Neural progenitor cell (in vitro differentiated cells): Measurements from ENCODE around the gene KLF2. TPM values are rescaled to one million over a fixed set of nuclear protein-coding genes. Genes with fewer than 3 reads are reported as not detected.

Experiments
- DNase-seq: peaks from one replicate; pipeline ENCODE4 v3.0.0-alpha.2; 2016; ENCODE audit warnings: low spot score
- H2AFZ ChIP-seq: fragments of 200-600 bp; sonication (generic); replicated peaks from 2 replicates; pipeline ENCODE4 v1.6.1; 2016; ENCODE audit warnings: antibody characterized with exemption
- H3F3A ChIP-seq: fragments of 200-600 bp; sonication (generic); 2 replicates; pipeline ENCODE4 v1.6.1; 2016; ENCODE audit warnings: antibody characterized with exemption, low read depth
- H3K27ac ChIP-seq: fragments of 200-600 bp; sonication (generic); 2 replicates; pipeline ENCODE4 v1.5.1; 2016; ENCODE audit warnings: mild to moderate bottlenecking
- H3K27me3 ChIP-seq: fragments of 200-600 bp; sonication (generic); 2 replicates; pipeline ENCODE4 v1.6.1; 2016; ENCODE audit warnings: mild to moderate bottlenecking, moderate library complexity
- H3K36me3 ChIP-seq: fragments of 200-600 bp; sonication (generic); 2 replicates; pipeline ENCODE4 v1.5.1; 2016
- H3K4me1 ChIP-seq: fragments of 200-600 bp; sonication (generic); 2 replicates; pipeline ENCODE4 v1.6.1; 2016; ENCODE audit warnings: mixed run types
- H3K4me2 ChIP-seq: fragments of 200-600 bp; sonication (generic); 2 replicates; pipeline ENCODE4 v1.6.1; 2016
- H3K4me3 ChIP-seq: fragments of 200-600 bp; sonication (generic); 2 replicates; pipeline ENCODE4 v1.5.1; 2016
- H3K79me2 ChIP-seq: fragments of 200-600 bp; sonication (generic); 2 replicates; pipeline ENCODE4 v1.6.1; 2016; ENCODE audit warnings: low read depth
- H3K9ac ChIP-seq: fragments of 200-600 bp; sonication (generic); 2 replicates; pipeline ENCODE4 v1.6.1; 2016
- H3K9me3 ChIP-seq: fragments of 200-600 bp; sonication (generic); 2 replicates; pipeline ENCODE4 v1.5.1; 2016; ENCODE audit warnings: low read depth
- H4K20me1 ChIP-seq: fragments of 200-600 bp; sonication (generic); 2 replicates; pipeline ENCODE4 v1.6.1; 2016; ENCODE audit warnings: low read depth
- H3K27ac Mint-ChIP-seq: 3 replicates; pipeline ENCODE4 v1.8.0; 2021; ENCODE audit warnings: mixed read lengths
- H3K27me3 Mint-ChIP-seq: 2 replicates; pipeline ENCODE4 v1.8.0; 2022; ENCODE audit warnings: low read depth, mild to moderate bottlenecking, inconsistent platforms, moderate library complexity, mixed read lengths; ENCODE audit not compliant: insufficient read depth
- H3K36me3 Mint-ChIP-seq: 3 replicates; pipeline ENCODE4 v1.8.0; 2021; ENCODE audit warnings: mixed read lengths
- H3K4me1 Mint-ChIP-seq: 3 replicates; pipeline ENCODE4 v1.8.0; 2021; ENCODE audit warnings: mixed read lengths
- H3K4me3 Mint-ChIP-seq: 3 replicates; pipeline ENCODE4 v1.8.0; 2021; ENCODE audit warnings: mild to moderate bottlenecking, moderate library complexity, mixed read lengths
- H3K9me3 Mint-ChIP-seq: 3 replicates; pipeline ENCODE4 v1.8.0; 2020; ENCODE audit warnings: mixed read lengths
- EZH2 ChIP-seq: fragments of 200-600 bp; sonication (generic); IDR thresholded peaks from 2 replicates; pipeline ENCODE4 v1.6.1; 2017; ENCODE audit warnings: antibody characterized with exemption, mild to moderate bottlenecking, moderate library complexity
- EZH2phosphoT487 ChIP-seq: fragments of 200-600 bp; sonication (generic); IDR thresholded peaks from 2 replicates; pipeline ENCODE4 v1.6.1; 2017; ENCODE audit warnings: antibody characterized with exemption
- total RNA-seq: library from RNA; depleted of rRNA; stranded (reverse); fragments of >200 nt; gene quantifications from 2 replicates; pipeline ENCODE4 v1.2.3, GENCODE V29; 2015; ENCODE audit warnings: low replicate concordance
- TF ChIP-seq, protein P1 (sequence below): fragments of 200-600 bp; sonication (generic); IDR thresholded peaks from 2 replicates; pipeline ENCODE4 v1.5.1; 2017; ENCODE audit warnings: antibody characterized with exemption, mild to moderate bottlenecking

KLF2 gene
- total RNA-seq, 1 donor from 2014 or later: not detected

DNA sequence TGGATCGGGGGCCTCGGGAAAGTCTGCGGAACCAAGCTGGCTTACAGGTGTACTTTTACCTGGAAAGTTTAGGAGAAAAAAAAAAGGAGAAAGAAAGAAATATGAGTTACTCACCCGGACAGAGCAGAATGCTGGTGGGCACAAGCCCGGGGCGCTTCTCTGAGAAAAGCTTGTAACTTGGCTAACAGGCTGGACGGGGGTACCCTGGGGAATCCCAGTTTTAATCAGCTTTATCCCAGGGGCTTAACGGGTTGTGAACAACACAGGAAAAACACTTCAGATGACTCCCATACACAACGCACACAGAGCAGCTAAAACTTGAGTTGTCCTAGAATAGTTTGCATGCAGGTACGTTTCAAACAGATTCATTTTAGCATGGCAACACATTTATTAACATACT lies 37.3 kb downstream of the KLF2 start:
- H2AFZ ChIP-seq: no peak overlapping the region
- peaks cover 3% of the 10 kb centered on the region for H3K4me1 Mint-ChIP-seq
- H3F3A ChIP-seq: no peaks in the 10 kb centered on the region
- no peak overlapping the region for H3K9ac ChIP-seq
- H3K4me1 ChIP-seq: no peaks in the 10 kb centered on the region
- no peak overlapping the region for H3K4me2 ChIP-seq
- TF ChIP-seq EZH2: no peak
- no peak for TF ChIP-seq EZH2phosphoT487
- TF ChIP-seq, protein P1, sequence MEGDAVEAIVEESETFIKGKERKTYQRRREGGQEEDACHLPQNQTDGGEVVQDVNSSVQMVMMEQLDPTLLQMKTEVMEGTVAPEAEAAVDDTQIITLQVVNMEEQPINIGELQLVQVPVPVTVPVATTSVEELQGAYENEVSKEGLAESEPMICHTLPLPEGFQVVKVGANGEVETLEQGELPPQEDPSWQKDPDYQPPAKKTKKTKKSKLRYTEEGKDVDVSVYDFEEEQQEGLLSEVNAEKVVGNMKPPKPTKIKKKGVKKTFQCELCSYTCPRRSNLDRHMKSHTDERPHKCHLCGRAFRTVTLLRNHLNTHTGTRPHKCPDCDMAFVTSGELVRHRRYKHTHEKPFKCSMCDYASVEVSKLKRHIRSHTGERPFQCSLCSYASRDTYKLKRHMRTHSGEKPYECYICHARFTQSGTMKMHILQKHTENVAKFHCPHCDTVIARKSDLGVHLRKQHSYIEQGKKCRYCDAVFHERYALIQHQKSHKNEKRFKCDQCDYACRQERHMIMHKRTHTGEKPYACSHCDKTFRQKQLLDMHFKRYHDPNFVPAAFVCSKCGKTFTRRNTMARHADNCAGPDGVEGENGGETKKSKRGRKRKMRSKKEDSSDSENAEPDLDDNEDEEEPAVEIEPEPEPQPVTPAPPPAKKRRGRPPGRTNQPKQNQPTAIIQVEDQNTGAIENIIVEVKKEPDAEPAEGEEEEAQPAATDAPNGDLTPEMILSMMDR: no peak
- H4K20me1 ChIP-seq: peaks cover 6% of the 10 kb centered on the region
- H3K27ac Mint-ChIP-seq: no peak overlapping the region
- peaks cover 7% of the 10 kb centered on the region for H3K27me3 Mint-ChIP-seq
- H3K27ac ChIP-seq: peak overlapping the region; percentile 20
- H3K79me2 ChIP-seq: no peaks in the 10 kb centered on the region
- DNase-seq: no peak
- H3K9me3 ChIP-seq: no peaks in the 10 kb centered on the region
- no peak overlapping the region for H3K4me3 ChIP-seq
- H3K36me3 Mint-ChIP-seq: no peaks in the 10 kb centered on the region
- no peaks in the 10 kb centered on the region for H3K27me3 ChIP-seq
- H3K9me3 Mint-ChIP-seq: no peaks in the 10 kb centered on the region
- no peak overlapping the region for H3K4me3 Mint-ChIP-seq
- no peaks in the 10 kb centered on the region for H3K36me3 ChIP-seq

DNA sequence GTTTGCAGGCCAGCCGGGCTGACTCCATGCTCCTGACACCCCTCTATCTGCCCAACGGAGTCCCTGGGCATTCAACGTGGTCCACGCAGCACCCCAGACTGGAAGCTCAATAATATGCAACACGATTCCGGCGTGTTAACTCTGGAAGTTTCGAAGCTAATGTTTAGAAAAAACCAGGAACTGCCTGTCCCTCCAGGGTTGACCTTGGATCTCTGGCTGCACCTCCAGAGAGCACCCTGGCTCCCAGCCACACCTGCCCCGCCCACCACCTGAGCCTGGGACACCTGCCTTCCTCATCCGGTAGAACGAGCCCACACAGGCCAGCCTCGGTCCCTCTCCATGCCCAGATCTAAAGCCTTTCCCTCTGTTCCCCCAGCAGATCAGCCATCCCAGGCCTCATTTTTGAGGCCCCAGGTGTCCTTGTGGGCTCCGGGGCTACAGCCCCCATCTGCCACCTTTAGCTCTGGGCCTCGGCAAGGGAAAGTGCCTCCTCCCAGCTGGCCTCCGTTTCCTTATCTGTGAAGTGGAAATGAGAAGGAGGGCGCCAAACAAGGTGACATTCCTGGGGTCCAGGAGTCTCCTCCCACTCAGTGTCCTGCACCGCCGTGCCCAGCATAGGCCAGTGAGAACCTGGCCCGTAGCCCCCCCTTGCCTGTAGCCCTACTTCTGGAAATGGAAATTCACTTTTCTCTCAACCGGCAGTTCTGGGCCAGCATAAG lies 38.7 kb downstream of the KLF2 start:
- Mint-ChIP-seq H3K27ac (no peak overlapping the region), H3K9me3 (no peaks in the 10 kb centered on the region), H3K4me1 (peaks cover 6% of the 10 kb centered on the region), H3K36me3 (no peaks in the 10 kb centered on the region), H3K27me3 (peaks cover 5% of the 10 kb centered on the region), H3K4me3 (no peak overlapping the region)
- Histone ChIP-seq H3K4me1 (no peaks in the 10 kb centered on the region), H3K4me3 (no peak overlapping the region), H3K9ac (no peak overlapping the region), H3K4me2 (no peak overlapping the region), H3K79me2 (no peaks in the 10 kb centered on the region), H2AFZ (no peak overlapping the region), H4K20me1 (peaks cover 6% of the 10 kb centered on the region), H3F3A (no peaks in the 10 kb centered on the region), H3K27me3 (no peaks in the 10 kb centered on the region), H3K9me3 (no peaks in the 10 kb centered on the region), H3K27ac (no peak overlapping the region), H3K36me3 (no peaks in the 10 kb centered on the region)
- no peak for DNase-seq
- no peak for TF ChIP-seq EZH2phosphoT487
- TF ChIP-seq, protein P1: no peak
- TF ChIP-seq EZH2: no peak

DNA sequence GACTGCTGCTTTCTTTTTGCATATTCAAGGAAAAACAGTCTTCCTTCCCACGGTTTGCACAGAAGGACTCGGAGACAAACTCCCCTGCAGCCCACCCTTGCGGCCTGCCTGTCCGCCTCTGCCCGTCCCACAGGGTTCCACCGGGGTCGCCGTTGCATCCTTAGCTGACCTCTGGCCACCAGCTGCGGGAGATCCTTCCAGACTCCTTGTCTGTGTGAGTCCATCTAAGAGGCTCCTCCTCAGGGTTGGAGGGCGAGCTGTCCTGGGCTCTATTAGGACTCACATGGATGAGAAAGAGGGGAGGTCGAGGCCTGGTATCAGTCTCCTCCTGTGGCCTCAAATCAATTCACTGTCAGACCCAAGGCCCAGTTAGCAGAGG lies 39.2 kb downstream of the KLF2 start:
- TF ChIP-seq EZH2phosphoT487: no peak
- TF ChIP-seq EZH2: no peak
- TF ChIP-seq, protein P1: no peak
- DNase-seq: no peak
- H3K9ac ChIP-seq: no peak overlapping the region
- H3K4me1 ChIP-seq: no peaks in the 10 kb centered on the region
- H3K9me3 ChIP-seq: no peaks in the 10 kb centered on the region
- no peak overlapping the region for H3K27ac Mint-ChIP-seq
- H3K79me2 ChIP-seq: no peaks in the 10 kb centered on the region
- no peak overlapping the region for H2AFZ ChIP-seq
- H3K27me3 ChIP-seq: no peaks in the 10 kb centered on the region
- peaks cover 6% of the 10 kb centered on the region for H4K20me1 ChIP-seq
- H3K27ac ChIP-seq: no peak overlapping the region
- H3K36me3 Mint-ChIP-seq: no peaks in the 10 kb centered on the region
- H3K27me3 Mint-ChIP-seq: peaks cover 5% of the 10 kb centered on the region
- peaks cover 6% of the 10 kb centered on the region for H3K4me1 Mint-ChIP-seq
- no peaks in the 10 kb centered on the region for H3K36me3 ChIP-seq
- no peak overlapping the region for H3K4me2 ChIP-seq
- H3F3A ChIP-seq: no peaks in the 10 kb centered on the region
- H3K4me3 Mint-ChIP-seq: no peak overlapping the region
- no peak overlapping the region for H3K4me3 ChIP-seq
- H3K9me3 Mint-ChIP-seq: no peaks in the 10 kb centered on the region
